HG02642 (cell line): ENCODE data around the gene F8.

ENCODE experiments used
- ATAC-seq: cut with Tn5 transposase; IDR thresholded peaks from one replicate; pipeline ENCODE4 v1.9.1; 2021; ENCODE audit warnings: mild to moderate bottlenecking; ENCODE audit not compliant: unreplicated experiment, poor library complexity

The F8 gene

DNA sequence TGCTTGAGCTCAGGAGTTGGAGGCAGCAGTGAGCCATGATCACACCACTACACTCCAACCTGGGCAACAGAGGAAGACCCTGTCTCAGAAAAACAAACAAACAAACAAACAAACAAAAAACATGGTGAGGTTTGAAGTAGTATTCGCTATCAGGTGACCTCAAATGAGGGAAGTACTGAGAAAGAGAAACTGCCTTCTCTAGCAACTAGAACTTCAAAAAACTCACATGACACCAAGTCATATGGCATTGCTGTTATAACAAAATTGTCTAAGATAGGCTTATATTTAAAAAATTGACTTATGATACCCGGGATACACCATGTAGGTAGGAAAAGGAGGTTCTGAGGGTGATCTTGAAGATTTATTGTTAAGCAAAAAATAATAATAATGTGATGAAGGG, 227.5 kb downstream of the F8 start:
- no peak for ATAC-seq

DNA sequence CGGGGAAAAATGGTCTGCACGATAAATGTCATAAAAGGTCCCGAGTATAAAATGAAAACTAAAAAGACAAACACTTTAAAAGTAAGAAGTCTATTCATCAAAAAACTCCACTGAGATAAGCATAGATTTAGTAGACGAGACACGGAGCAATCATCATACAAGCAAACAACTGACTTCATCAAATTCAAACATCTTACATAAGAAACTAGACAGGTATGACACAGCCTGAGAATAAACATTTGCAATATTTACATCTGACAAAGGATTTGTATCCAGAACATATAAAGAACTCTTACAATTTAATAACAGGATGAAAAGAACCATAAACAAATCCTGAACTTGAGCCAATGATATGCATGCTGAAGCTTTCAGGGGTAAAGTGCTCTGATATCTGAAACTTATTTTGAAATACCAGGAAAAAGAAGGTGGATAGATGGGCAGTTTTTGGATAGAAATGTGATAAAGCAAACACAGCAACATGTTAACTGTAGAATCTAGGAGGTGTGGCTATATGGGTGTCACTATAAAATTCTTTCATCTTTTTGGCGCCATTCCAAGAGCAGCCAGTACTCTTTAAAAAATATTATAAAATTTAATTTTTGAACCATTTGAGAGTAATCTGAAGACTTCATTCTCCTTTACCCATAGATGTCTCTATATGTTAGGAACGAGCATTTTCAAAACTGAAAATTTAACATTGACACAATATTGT, 229.3 kb downstream of the F8 start:
- no peak for ATAC-seq

- ATAC-seq: no peak
These were observed 230.6 kb downstream of the F8 start for GRCh38 chrX:154791939-154792338.

DNA sequence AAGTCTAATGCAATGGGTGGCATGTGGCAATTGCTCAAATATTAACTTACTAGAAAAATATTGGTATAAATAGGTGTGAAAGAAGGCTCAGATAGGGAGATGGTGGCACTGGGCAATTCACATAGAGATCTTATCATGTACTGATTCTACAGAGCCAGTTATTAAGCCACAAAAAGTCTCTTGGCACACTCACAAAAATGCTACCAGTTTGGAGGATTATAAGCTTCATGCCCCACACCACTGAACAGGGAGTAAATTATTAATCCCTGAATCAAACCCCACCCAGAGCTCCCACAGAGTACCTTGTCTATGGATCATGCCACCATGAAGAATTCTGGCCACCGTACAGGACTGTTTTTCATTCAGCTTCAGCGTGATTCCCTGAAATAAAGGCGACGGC, 231.1 kb downstream of the F8 start:
- no peak for ATAC-seq
